Occipital lobe (tissue), 2 donors: ENCODE measurements around the gene STK26. TPM values are rescaled to one million over a fixed set of nuclear protein-coding genes. Genes with fewer than 3 reads are reported as not detected.
"Not testable (repeated sequence)": the region's sequence is repeated elsewhere in the genome, so short reads cannot be mapped to it uniquely, and the experiment has no call there.

ENCODE experiments used
- DNase-seq: peaks from one replicate; lab custom pipeline; 2025; lab: John Stamatoyannopoulos, UW
- total RNA-seq: library from RNA; depleted of rRNA; stranded (reverse); fragments of >200 nt; gene quantifications from one replicate; pipeline ENCODE4 v1.2.3, GENCODE V29; 2014

The STK26 gene
- total RNA-seq, 1 donor from 2014 or later, result 0.78 TPM

GRCh38 chrX:132093239-132093860, 70.2 kb downstream of the STK26 start:
- DNase-seq, result no peak

GRCh38 chrX:132094164-132094563, 71.1 kb downstream of the STK26 start:
- no peak for DNase-seq

GRCh38 chrX:132098704-132099103, 75.6 kb downstream of the STK26 start:
- DNase-seq, result not testable (repeated sequence)

GRCh38 chrX:132101206-132101605, 78.1 kb downstream of the STK26 start:
- DNase-seq, result no peak

- DNase-seq, result no peak
Measured at GRCh38 chrX:132101799-132102198, 78.7 kb downstream of the STK26 start.

GRCh38 chrX:132107291-132107690, 84.2 kb downstream of the STK26 start:
- no peak for DNase-seq

GRCh38 chrX:132114607-132115006, 91.5 kb downstream of the STK26 start:
- DNase-seq, result no peak

- DNase-seq, result no peak
Measured at GRCh38 chrX:132115792-132116191, 92.7 kb downstream of the STK26 start.

GRCh38 chrX:132118358-132118757, 95.3 kb downstream of the STK26 start:
- DNase-seq, result no peak

GRCh38 chrX:132119283-132119682, 96.2 kb downstream of the STK26 start:
- no peak for DNase-seq

GRCh38 chrX:132119821-132120515, 96.9 kb downstream of the STK26 start:
- no peak for DNase-seq

- DNase-seq, result no peak
Measured at GRCh38 chrX:132120913-132121312, 97.8 kb downstream of the STK26 start.

Other genes with a start within 250 kb of the STK26 start
- gene FRMD7, start 104.7 kb downstream of the STK26 start, total RNA-seq, result not detected
- 19.2 TPM for gene RAP2C, start 196.1 kb downstream of the STK26 start, total RNA-seq